HG03575 (cell line): ENCODE data around the gene GALNT8.
"Not testable (repeated sequence)": the region's sequence is repeated elsewhere in the genome, so short reads cannot be mapped to it uniquely, and the experiment has no call there.

Source experiments
- ATAC-seq: cut with Tn5 transposase; IDR thresholded peaks from one replicate; pipeline ENCODE4 v1.9.1; 2021; ENCODE audit not compliant: unreplicated experiment, insufficient number of reproducible peaks, low FRiP score; ENCODE audit errors: extremely low read depth

GALNT8 gene

GRCh38 chr12:4719821-4720636 lies at the start of gene GALNT8:
TSS of gene GALNT8 (plus strand) at chr12:4720400. CDS start at chr12:4720678, 278 bp downstream.
- ATAC-seq = no peak

- ATAC-seq = no peak
Observed at GRCh38 chr12:4679711-4680110, 40.5 kb upstream of the GALNT8 start.

GRCh38 chr12:4681732-4682131 lies 38.5 kb upstream of the GALNT8 start:
- ATAC-seq = no peak

GRCh38 chr12:4685317-4685716 lies 34.9 kb upstream of the GALNT8 start:
- ATAC-seq = no peak

- ATAC-seq = no peak
Observed at GRCh38 chr12:4690760-4691159, 29.4 kb upstream of the GALNT8 start.

- ATAC-seq = no peak
Observed at GRCh38 chr12:4700621-4701026, 19.6 kb upstream of the GALNT8 start.

GRCh38 chr12:4701395-4702190 lies 18.6 kb upstream of the GALNT8 start:
- no peak for ATAC-seq

- ATAC-seq = no peak
Observed at GRCh38 chr12:4703676-4704075, 16.5 kb upstream of the GALNT8 start.

- ATAC-seq = no peak
Observed at GRCh38 chr12:4705824-4706223, 14.4 kb upstream of the GALNT8 start.

GRCh38 chr12:4707306-4707705 lies 12.9 kb upstream of the GALNT8 start:
- ATAC-seq = no peak

GRCh38 chr12:4710113-4710512 lies 10.1 kb upstream of the GALNT8 start:
- no peak for ATAC-seq

- no peak for ATAC-seq
Observed at GRCh38 chr12:4714879-4715278, 5.3 kb upstream of the GALNT8 start.

- ATAC-seq = no peak
Observed at GRCh38 chr12:4717806-4718205, 2.4 kb upstream of the GALNT8 start.

- ATAC-seq = no peak
Observed at GRCh38 chr12:4720637-4720995, 416 bp downstream of the GALNT8 start.

- not testable (repeated sequence) for ATAC-seq
Observed at GRCh38 chr12:4721587-4721986, 1.4 kb downstream of the GALNT8 start.

GRCh38 chr12:4723226-4723625 lies 3.0 kb downstream of the GALNT8 start:
- ATAC-seq = no peak

- ATAC-seq = no peak
Observed at GRCh38 chr12:4725057-4725456, 4.9 kb downstream of the GALNT8 start.

- no peak for ATAC-seq
Observed at GRCh38 chr12:4734625-4735340, 14.6 kb downstream of the GALNT8 start.

GRCh38 chr12:4736091-4736490 lies 15.9 kb downstream of the GALNT8 start:
- no peak for ATAC-seq

- no peak for ATAC-seq
Observed at GRCh38 chr12:4738541-4738940, 18.3 kb downstream of the GALNT8 start.
